D721Med (cell line): ENCODE data around the gene ALOX12B.

Experiments used
- DNase-seq: peaks from one replicate; pipeline ENCODE4 v3.0.0; 2011; ENCODE audit warnings: low spot score; ENCODE audit not compliant: insufficient read length
- FAIRE-seq: peaks from 2 replicates; lab custom pipeline; 2011; peaks lifted over from hg19 to GRCh38; lab: Jason Lieb, UNC
- CTCF ChIP-seq: IDR thresholded peaks from 2 replicates; pipeline ENCODE4 v1.5.1; 2012; ENCODE audit warnings: mild to moderate bottlenecking, control low read depth; ENCODE audit not compliant: insufficient read depth; ENCODE audit errors: missing control alignments

The ALOX12B gene

GRCh38 chr17:8117980-8118768 is 30.7 kb upstream of the ALOX12B start, which contains the start of gene ALOXE3:
ALOXE3 (minus strand) TSS chr17:8118514; CDS start chr17:8117990, 524 bp downstream.
- TF ChIP-seq CTCF, result no peak
- DNase-seq (no peak), FAIRE-seq (no peak)

GRCh38 chr17:8117367-8117979 is 30.0 kb upstream of the ALOX12B start:
- FAIRE-seq, result no peak
- no peak for TF ChIP-seq CTCF
- DNase-seq, result no peak

- FAIRE-seq, result no peak
- DNase-seq, result no peak
- no peak for TF ChIP-seq CTCF
Measured at GRCh38 chr17:8116776-8117175, 29.3 kb upstream of the ALOX12B start.

GRCh38 chr17:8110907-8111306 is 23.4 kb upstream of the ALOX12B start:
- TF ChIP-seq CTCF, result no peak
- no peak for FAIRE-seq
- DNase-seq, result no peak

- DNase-seq (no peak), FAIRE-seq (no peak)
- no peak for TF ChIP-seq CTCF
Measured at GRCh38 chr17:8110456-8110804, 22.9 kb upstream of the ALOX12B start.

GRCh38 chr17:8109661-8110455 is 22.3 kb upstream of the ALOX12B start:
- peak; percentile 37 for TF ChIP-seq CTCF
- DNase-seq (peak; percentile 65), FAIRE-seq (no peak)
